HepG2 (cell line): ENCODE results near the gene MYLK3. TPM values are rescaled to one million over a fixed set of nuclear protein-coding genes. Genes with fewer than 3 reads are reported as not detected.

Experiments
- ELF4 ChIP-seq: sonication (generic); formaldehyde crosslinking; IDR thresholded peaks from 2 replicates; pipeline ENCODE4 v1.5.0; 2020; ENCODE audit warnings: missing genetic modification reagents, mild to moderate bottlenecking, moderate library complexity, borderline replicate concordance
- GABPB1 ChIP-seq: IDR thresholded peaks from 2 replicates; pipeline ENCODE4 v1.6.1; 2016; ENCODE audit warnings: mild to moderate bottlenecking, missing genetic modification reagents, moderate library complexity, missing compliant biosample characterization
- GPBP1L1 ChIP-seq: sonication (generic); formaldehyde crosslinking; IDR thresholded peaks from 2 replicates; pipeline ENCODE4 v1.5.0; 2020; ENCODE audit warnings: mild to moderate bottlenecking, missing genetic modification reagents
- HES4 ChIP-seq: sonication (generic); formaldehyde crosslinking; IDR thresholded peaks from 2 replicates; pipeline ENCODE4 v1.9.0; 2021; ENCODE audit warnings: mild to moderate bottlenecking, missing genetic modification reagents, borderline replicate concordance
- IKZF1 ChIP-seq: fragments of 450-650 bp; IDR thresholded peaks from 2 replicates; pipeline ENCODE4 v1.7.1; 2016
- MED8 ChIP-seq: sonication (generic); formaldehyde crosslinking; IDR thresholded peaks from 2 replicates; pipeline ENCODE4 v1.8.1; 2023; ENCODE audit warnings: mild to moderate bottlenecking, missing genetic modification reagents; ENCODE audit not compliant: insufficient replicate concordance
- MNT ChIP-seq: fragments of 450-650 bp; IDR thresholded peaks from 2 replicates; pipeline ENCODE4 v1.6.1; 2016
- PBX2 ChIP-seq: IDR thresholded peaks from 2 replicates; pipeline ENCODE4 v1.6.1; 2016; ENCODE audit warnings: control low read depth
- SIX1 ChIP-seq: sonication (generic); formaldehyde crosslinking; IDR thresholded peaks from 2 replicates; pipeline ENCODE4 v1.4.0; 2020; ENCODE audit warnings: missing genetic modification reagents, borderline replicate concordance
- SOX13 ChIP-seq, 3 experiments: fragments of 450-650 bp in 1 of 3; sonication (generic) in 1 of 3; formaldehyde crosslinking in 1 of 3; IDR thresholded peaks in 2 of 3; conservative IDR thresholded peaks in 1 of 3; 2 replicates each; pipeline versions ENCODE4 v1.5.0 to v1.6.1; 2016 to 2020; ENCODE audit warnings: antibody characterized with exemption in 1 of 3, mild to moderate bottlenecking in 1 of 3, missing compliant biosample characterization in 1 of 3, missing genetic modification reagents in 1 of 3, moderate library complexity in 1 of 3
- THAP8 ChIP-seq: sonication (generic); formaldehyde crosslinking; IDR thresholded peaks from 2 replicates; pipeline ENCODE4 v1.5.1; 2020; ENCODE audit warnings: missing genetic modification reagents, mild to moderate bottlenecking, borderline replicate concordance
- XBP1 ChIP-seq: sonication (generic); formaldehyde crosslinking; IDR thresholded peaks from 2 replicates; pipeline ENCODE4 v1.5.0; 2020; ENCODE audit warnings: missing genetic modification reagents
- ZNF354B ChIP-seq: sonication (generic); formaldehyde crosslinking; IDR thresholded peaks from 2 replicates; pipeline ENCODE4 v1.8.0; 2022; ENCODE audit warnings: mild to moderate bottlenecking, missing genetic modification reagents
- ZNF678 ChIP-seq: sonication (generic); formaldehyde crosslinking; IDR thresholded peaks from 2 replicates; pipeline ENCODE4 v1.4.0; 2020; ENCODE audit warnings: mild to moderate bottlenecking, missing genetic modification reagents
- ZNF713 ChIP-seq: sonication (generic); formaldehyde crosslinking; IDR thresholded peaks from 2 replicates; pipeline ENCODE4 v1.4.0; 2020; ENCODE audit warnings: mild to moderate bottlenecking, missing genetic modification reagents
- ZNF790 ChIP-seq: sonication (generic); formaldehyde crosslinking; IDR thresholded peaks from 2 replicates; pipeline ENCODE4 v1.8.0; 2022; ENCODE audit warnings: missing genetic modification reagents, mild to moderate bottlenecking, borderline replicate concordance
- ZNF792 ChIP-seq: IDR thresholded peaks from 2 replicates; pipeline ENCODE4 v1.6.1; 2016
- polyA plus RNA-seq, 8 experiments: library from polyadenylated mRNA; depleted of rRNA in 3 of 8; stranded (reverse) in 7 of 8; unstranded in 1 of 8; fragments of >200 nt; fragmentation: Illumina TruSeq in 4 of 8; extraction: Trizol in 4 of 8; gene quantifications; 2 replicates each; pipeline versions ENCODE4 v1.2.1 to v1.2.3, GENCODE V29; 2011 to 2016; ENCODE audit warnings: low read depth in 4 of 8, missing spikeins in 1 of 8, mixed read lengths in 1 of 8; ENCODE audit not compliant: insufficient read depth in 1 of 8
- total RNA-seq, 5 experiments: library from RNA; depleted of rRNA; stranded (reverse); fragments of >200 nt; fragmentation: Illumina TruSeq; extraction: Trizol; gene quantifications; 2 replicates each; pipeline ENCODE4 v1.2.3, GENCODE V29; 2016; ENCODE audit warnings: low read depth in 1 of 5
- TF ChIP-seq, protein P1 (sequence below), 2 experiments: fragments of 450-650 bp in 1 of 2; sonication (generic) in 1 of 2; formaldehyde crosslinking; IDR thresholded peaks; 2 replicates each; pipeline versions ENCODE4 v1.5.0 to v1.8.0; 2020 to 2022; ENCODE audit warnings: mild to moderate bottlenecking in 1 of 2, missing genetic modification reagents in 1 of 2
- TF ChIP-seq, protein P2 (sequence below): IDR thresholded peaks from 2 replicates; pipeline ENCODE4 v1.6.1; 2012; ENCODE audit warnings: inconsistent platforms
- TF ChIP-seq, protein P3 (sequence below): sonication (generic); formaldehyde crosslinking; IDR thresholded peaks from 2 replicates; pipeline ENCODE4 v1.9.0; 2021; ENCODE audit warnings: missing genetic modification reagents, borderline replicate concordance
- TF ChIP-seq, protein P4 (sequence below): sonication (generic); formaldehyde crosslinking; IDR thresholded peaks from 2 replicates; pipeline ENCODE4 v1.4.0; 2020; ENCODE audit warnings: mild to moderate bottlenecking, missing genetic modification reagents

The MYLK3 gene
- total and polyA plus RNA-seq, 2 of the 13 experiments (the other 11 are each of a cell fraction or from before 2014, with no cell fraction given), result 0.04 to 0.18 TPM

GRCh38 chr16:46688654-46689364 lies 59.3 kb downstream of the MYLK3 start, which contains the start of gene VPS35 (continued):
- 0 out of 2 replicates have a peak, but pooled peaks have one; percentile 40 for TF ChIP-seq ZNF678
- peak; percentile 91; the same call in 1 of the 2 replicates for TF ChIP-seq ZNF790 (CRISPR knock-in tag)
- peak; percentile 95 for TF ChIP-seq PBX2 (CRISPR knock-in tag)
- no peak for TF ChIP-seq IKZF1
- TF ChIP-seq ZNF792 (CRISPR knock-in tag), result no peak; the same call in 1 of the 2 replicates
- TF ChIP-seq GPBP1L1 (CRISPR knock-in tag), result no peak
- no peak for TF ChIP-seq ELF4 (CRISPR knock-in tag)
- TF ChIP-seq HES4 (CRISPR knock-in tag), result peak; percentile 91
- TF ChIP-seq, protein P1, sequence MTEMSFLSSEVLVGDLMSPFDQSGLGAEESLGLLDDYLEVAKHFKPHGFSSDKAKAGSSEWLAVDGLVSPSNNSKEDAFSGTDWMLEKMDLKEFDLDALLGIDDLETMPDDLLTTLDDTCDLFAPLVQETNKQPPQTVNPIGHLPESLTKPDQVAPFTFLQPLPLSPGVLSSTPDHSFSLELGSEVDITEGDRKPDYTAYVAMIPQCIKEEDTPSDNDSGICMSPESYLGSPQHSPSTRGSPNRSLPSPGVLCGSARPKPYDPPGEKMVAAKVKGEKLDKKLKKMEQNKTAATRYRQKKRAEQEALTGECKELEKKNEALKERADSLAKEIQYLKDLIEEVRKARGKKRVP (CRISPR knock-in tag; IDR thresholded peaks at IDR 0.05), result peak in 1 of 2 experiments; percentile 56; a peak in 2 of 4 replicates
- peak; percentile 93; the same call in 1 of the 2 replicates for TF ChIP-seq ZNF713 (CRISPR knock-in tag)
- TF ChIP-seq ZNF354B (CRISPR knock-in tag), result peak; percentile 86; the same call in 1 of the 2 replicates
- TF ChIP-seq GABPB1, result peak; percentile 70
- TF ChIP-seq, protein P2, sequence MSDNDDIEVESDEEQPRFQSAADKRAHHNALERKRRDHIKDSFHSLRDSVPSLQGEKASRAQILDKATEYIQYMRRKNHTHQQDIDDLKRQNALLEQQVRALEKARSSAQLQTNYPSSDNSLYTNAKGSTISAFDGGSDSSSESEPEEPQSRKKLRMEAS, result peak; percentile 79
- no peak for TF ChIP-seq SIX1 (CRISPR knock-in tag)
- peak; percentile 61; the same call in 1 of the 2 replicates for TF ChIP-seq XBP1 (CRISPR knock-in tag)
- TF ChIP-seq, protein P3, sequence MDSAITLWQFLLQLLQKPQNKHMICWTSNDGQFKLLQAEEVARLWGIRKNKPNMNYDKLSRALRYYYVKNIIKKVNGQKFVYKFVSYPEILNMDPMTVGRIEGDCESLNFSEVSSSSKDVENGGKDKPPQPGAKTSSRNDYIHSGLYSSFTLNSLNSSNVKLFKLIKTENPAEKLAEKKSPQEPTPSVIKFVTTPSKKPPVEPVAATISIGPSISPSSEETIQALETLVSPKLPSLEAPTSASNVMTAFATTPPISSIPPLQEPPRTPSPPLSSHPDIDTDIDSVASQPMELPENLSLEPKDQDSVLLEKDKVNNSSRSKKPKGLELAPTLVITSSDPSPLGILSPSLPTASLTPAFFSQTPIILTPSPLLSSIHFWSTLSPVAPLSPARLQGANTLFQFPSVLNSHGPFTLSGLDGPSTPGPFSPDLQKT (CRISPR knock-in tag), result no peak
- TF ChIP-seq, protein P4, sequence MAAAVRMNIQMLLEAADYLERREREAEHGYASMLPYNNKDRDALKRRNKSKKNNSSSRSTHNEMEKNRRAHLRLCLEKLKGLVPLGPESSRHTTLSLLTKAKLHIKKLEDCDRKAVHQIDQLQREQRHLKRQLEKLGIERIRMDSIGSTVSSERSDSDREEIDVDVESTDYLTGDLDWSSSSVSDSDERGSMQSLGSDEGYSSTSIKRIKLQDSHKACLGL, result peak; percentile 68; the same call in 1 of the 2 replicates
- no peak for TF ChIP-seq THAP8
- no peak for TF ChIP-seq SOX13 (IDR thresholded peaks at IDR 0.05)
- peak in 1 of 2 experiments; percentile 33; a peak in 1 of 4 replicates for TF ChIP-seq SOX13 (CRISPR knock-in tag; conservative IDR thresholded peaks at IDR 0.05 in 1 of 2, IDR thresholded peaks at IDR 0.05 in 1 of 2)
- TF ChIP-seq MED8 (CRISPR knock-in tag), result peak; percentile 47
- no peak for TF ChIP-seq MNT
